OCI-LY7 (cell line): Measurements from ENCODE around the gene FAM3D. TPM values are rescaled to one million over a fixed set of nuclear protein-coding genes. Genes with fewer than 3 reads are reported as not detected.

ENCODE experiments used
- BruUV-seq: library from RNA; stranded (reverse); fragments of 400-500 nt; replicated peaks from 2 replicates; lab custom pipeline; 2021; lab: Mats Ljungman, UMichigan
- CTCF ChIA-PET: fragments of 300-600 bp; sonication (Branson Sonifier 250); formaldehyde crosslinking; loops from one replicate; lab custom pipeline; 2022; ENCODE audit warnings: antibody characterized with exemption; ENCODE audit not compliant: unreplicated experiment; lab: Charles Lee
- POLR2A ChIA-PET: fragments of 300-600 bp; sonication (Branson Sonifier 250); formaldehyde crosslinking; loops from one replicate; lab custom pipeline; 2022; ENCODE audit warnings: antibody characterized with exemption; lab: Charles Lee
- DNase-seq: peaks from one replicate; pipeline ENCODE4 v3.0.0-alpha.2; 2015; ENCODE audit warnings: low spot score
- H2AFZ ChIP-seq: fragments of 200-600 bp; sonication (generic), shearing (Covaris generic); 2 replicates; pipeline ENCODE4 v1.6.1; 2014; ENCODE audit warnings: mild to moderate bottlenecking, antibody characterized with exemption, low read length, moderate library complexity
- H3K27ac ChIP-seq: fragments of 200-600 bp; sonication (generic); 2 replicates; pipeline ENCODE4 v1.5.1; 2014; ENCODE audit warnings: mixed run types, low read depth, mild to moderate bottlenecking, moderate library complexity, low read length, inconsistent platforms; ENCODE audit not compliant: poor library complexity, severe bottlenecking
- H3K36me3 ChIP-seq: fragments of 200-600 bp; sonication (generic); 2 replicates; pipeline ENCODE4 v1.6.1; 2014; ENCODE audit warnings: mild to moderate bottlenecking, antibody characterized with exemption, low read length, moderate library complexity, mixed read lengths; ENCODE audit not compliant: insufficient read depth
- H3K4me1 ChIP-seq: fragments of 200-600 bp; sonication (generic); 2 replicates; pipeline ENCODE4 v1.5.1; 2014; ENCODE audit warnings: mild to moderate bottlenecking, low read length; ENCODE audit not compliant: insufficient read depth, poor library complexity, severe bottlenecking
- H3K4me2 ChIP-seq: fragments of 200-600 bp; sonication (generic); 2 replicates; pipeline ENCODE4 v1.6.1; 2014; ENCODE audit warnings: mild to moderate bottlenecking, low read length
- H3K4me3 ChIP-seq: fragments of 200-600 bp; sonication (generic); 2 replicates; pipeline ENCODE4 v1.5.1; 2014; ENCODE audit warnings: mild to moderate bottlenecking, low read depth, low read length; ENCODE audit not compliant: poor library complexity, severe bottlenecking
- H3K79me2 ChIP-seq: fragments of 200-600 bp; sonication (generic); 2 replicates; pipeline ENCODE4 v1.6.1; 2016; ENCODE audit warnings: low read depth, mild to moderate bottlenecking, low read length, moderate library complexity, mixed read lengths; ENCODE audit not compliant: insufficient read depth
- H3K9me2 ChIP-seq: fragments of 200-600 bp; sonication (generic); 2 replicates; pipeline ENCODE4 v1.6.1; 2016; ENCODE audit warnings: mild to moderate bottlenecking, low read length, mixed read lengths; ENCODE audit not compliant: insufficient read depth
- H3K9me3 ChIP-seq: fragments of 200-600 bp; sonication (generic); 2 replicates; pipeline ENCODE4 v1.6.1; 2014; ENCODE audit warnings: mild to moderate bottlenecking, mixed run types, low read length, mixed read lengths
- H4K20me1 ChIP-seq: fragments of 200-600 bp; sonication (generic); 2 replicates; pipeline ENCODE4 v1.6.1; 2014; ENCODE audit warnings: mild to moderate bottlenecking, antibody characterized with exemption, low read length, moderate library complexity, mixed read lengths; ENCODE audit not compliant: insufficient read depth
- EZH2phosphoT487 ChIP-seq: fragments of 200-600 bp; sonication (generic); IDR thresholded peaks from 2 replicates; pipeline ENCODE4 v1.6.1; 2018; ENCODE audit warnings: low read depth, borderline replicate concordance, mild to moderate bottlenecking, mixed run types, antibody characterized with exemption, low read length, moderate library complexity, mixed read lengths
- intact Hi-C: fragments of 100-400 bp; cut with micrococcal nuclease; formaldehyde crosslinking; loops from one replicate; pipeline ENCODE4 v1.10.0; 2022; ENCODE audit not compliant: unreplicated experiment
- total RNA-seq, 2 experiments: library from RNA; depleted of rRNA in 1 of 2; stranded (reverse); fragments of >200 nt in 1 of 2; shearing (Covaris generic) in 1 of 2; gene quantifications; 2 replicates each; pipeline ENCODE4 v1.2.3, GENCODE V29; 2014 to 2022
- TF ChIP-seq, protein P1 (sequence below): fragments of 200-600 bp; sonication (generic); conservative IDR thresholded peaks from 2 replicates; pipeline ENCODE4 v1.5.1; 2014; ENCODE audit warnings: mild to moderate bottlenecking, antibody characterized with exemption, low read length, moderate library complexity, mixed read lengths

Gene FAM3D
- total RNA-seq, 2 experiments from 2014 or later: not detected

DNA sequence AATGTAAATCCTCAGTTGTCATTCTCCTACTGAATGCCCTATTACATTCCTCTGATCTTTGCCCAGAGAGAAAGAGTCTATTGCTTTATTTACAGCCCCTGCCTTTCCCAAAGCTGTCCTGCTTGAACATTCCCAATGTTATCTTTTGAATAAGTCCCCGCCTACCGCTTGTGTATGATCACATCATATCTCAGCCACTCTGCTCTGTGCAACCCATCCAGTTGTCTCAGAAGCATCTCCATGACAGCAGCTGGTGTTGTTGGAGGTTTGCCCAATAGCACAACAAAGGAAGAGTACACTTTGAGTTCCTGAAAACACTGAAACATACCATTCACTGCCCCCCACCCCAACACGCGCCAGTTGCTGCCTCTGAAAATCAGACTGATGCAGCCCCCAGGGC is 22.0 kb upstream of the FAM3D start:
- intact Hi-C loops: no loop called here
- no peak for DNase-seq
- H3K9me2 ChIP-seq: no peaks in the 10 kb centered on the region
- H3K9me3 ChIP-seq: peaks cover 17% of the 10 kb centered on the region; the same call in 1 of the 2 replicates
- no peaks in the 10 kb centered on the region for H4K20me1 ChIP-seq
- TF ChIP-seq, protein P1, sequence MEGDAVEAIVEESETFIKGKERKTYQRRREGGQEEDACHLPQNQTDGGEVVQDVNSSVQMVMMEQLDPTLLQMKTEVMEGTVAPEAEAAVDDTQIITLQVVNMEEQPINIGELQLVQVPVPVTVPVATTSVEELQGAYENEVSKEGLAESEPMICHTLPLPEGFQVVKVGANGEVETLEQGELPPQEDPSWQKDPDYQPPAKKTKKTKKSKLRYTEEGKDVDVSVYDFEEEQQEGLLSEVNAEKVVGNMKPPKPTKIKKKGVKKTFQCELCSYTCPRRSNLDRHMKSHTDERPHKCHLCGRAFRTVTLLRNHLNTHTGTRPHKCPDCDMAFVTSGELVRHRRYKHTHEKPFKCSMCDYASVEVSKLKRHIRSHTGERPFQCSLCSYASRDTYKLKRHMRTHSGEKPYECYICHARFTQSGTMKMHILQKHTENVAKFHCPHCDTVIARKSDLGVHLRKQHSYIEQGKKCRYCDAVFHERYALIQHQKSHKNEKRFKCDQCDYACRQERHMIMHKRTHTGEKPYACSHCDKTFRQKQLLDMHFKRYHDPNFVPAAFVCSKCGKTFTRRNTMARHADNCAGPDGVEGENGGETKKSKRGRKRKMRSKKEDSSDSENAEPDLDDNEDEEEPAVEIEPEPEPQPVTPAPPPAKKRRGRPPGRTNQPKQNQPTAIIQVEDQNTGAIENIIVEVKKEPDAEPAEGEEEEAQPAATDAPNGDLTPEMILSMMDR: no peak
- TF ChIP-seq EZH2phosphoT487: no peak
- H3K27ac ChIP-seq: no peak overlapping the region
- H2AFZ ChIP-seq: no peak overlapping the region
- H3K36me3 ChIP-seq: no peaks in the 10 kb centered on the region
- ChIA-PET POLR2A (no interaction called here), CTCF (no interaction called here)
- BruUV-seq: no TSS peak
- no peaks in the 10 kb centered on the region for H3K4me1 ChIP-seq
- H3K4me2 ChIP-seq: no peak overlapping the region
- H3K4me3 ChIP-seq: no peak overlapping the region
- no peaks in the 10 kb centered on the region for H3K79me2 ChIP-seq

DNA sequence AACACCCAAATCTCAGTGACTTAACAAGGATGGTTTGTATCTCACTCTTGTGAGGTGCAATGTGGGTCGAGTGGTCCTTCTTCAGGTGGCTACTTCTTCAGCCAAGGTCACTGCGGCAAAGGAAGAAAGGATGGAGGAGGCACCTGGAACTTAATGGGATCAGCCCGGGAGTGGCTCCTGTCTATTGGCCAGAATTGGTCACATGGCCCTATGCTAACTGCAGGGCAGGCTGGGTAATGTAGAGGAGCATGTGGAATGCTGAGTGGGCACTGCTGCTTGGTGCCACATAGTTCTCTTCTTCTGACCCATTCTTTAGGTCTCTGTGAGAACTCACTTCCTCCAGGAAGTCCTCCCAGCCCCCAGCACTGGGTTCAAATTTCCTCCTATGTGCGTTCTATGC is 20.3 kb upstream of the FAM3D start:
- no peaks in the 10 kb centered on the region for H4K20me1 ChIP-seq
- no peaks in the 10 kb centered on the region for H3K79me2 ChIP-seq
- DNase-seq: no peak
- H3K4me1 ChIP-seq: no peaks in the 10 kb centered on the region
- no TSS peak for BruUV-seq
- no peak overlapping the region for H3K4me2 ChIP-seq
- ChIA-PET CTCF (no interaction called here), POLR2A (no interaction called here)
- H3K27ac ChIP-seq: no peak overlapping the region
- H3K4me3 ChIP-seq: no peak overlapping the region
- intact Hi-C loops: no loop called here
- no peak for TF ChIP-seq EZH2phosphoT487
- TF ChIP-seq, protein P1: no peak
- no peaks in the 10 kb centered on the region for H3K36me3 ChIP-seq
- peaks cover 12% of the 10 kb centered on the region; the same call in 1 of the 2 replicates for H3K9me3 ChIP-seq
- H3K9me2 ChIP-seq: no peaks in the 10 kb centered on the region
- H2AFZ ChIP-seq: no peak overlapping the region

DNA sequence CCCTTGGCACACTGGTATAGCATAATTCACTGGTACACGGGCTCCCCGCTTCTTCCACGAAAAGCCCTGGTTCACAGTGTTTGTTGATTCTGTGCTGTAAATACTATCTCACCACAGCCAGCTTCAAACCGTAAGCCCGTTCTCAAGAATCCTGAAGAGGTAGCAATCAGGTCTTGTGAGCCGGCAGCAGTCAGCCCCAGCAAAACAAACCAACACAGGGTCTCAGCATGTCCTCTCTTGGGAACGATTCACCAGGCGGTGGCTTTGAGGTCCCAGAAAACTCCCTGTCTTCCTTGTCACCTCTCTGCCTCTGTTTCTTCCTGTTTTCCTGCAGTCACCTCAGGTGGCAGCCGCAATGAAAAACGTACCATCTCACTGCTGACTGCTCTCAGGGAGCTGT is 19.1 kb upstream of the FAM3D start:
- no peak overlapping the region for H2AFZ ChIP-seq
- H3K4me3 ChIP-seq: no peak overlapping the region
- TF ChIP-seq EZH2phosphoT487: no peak
- TF ChIP-seq, protein P1: no peak
- H3K4me2 ChIP-seq: no peak overlapping the region
- DNase-seq: no peak
- H3K27ac ChIP-seq: no peak overlapping the region
- CTCF ChIA-PET: no interaction called here
- no peaks in the 10 kb centered on the region for H4K20me1 ChIP-seq
- H3K79me2 ChIP-seq: no peaks in the 10 kb centered on the region
- H3K9me3 ChIP-seq: 0 out of 2 replicates have a peak, but pooled peaks cover under 1% of the 10 kb centered on the region
- BruUV-seq: no TSS peak
- intact Hi-C loops: no loop called here
- no peaks in the 10 kb centered on the region for H3K9me2 ChIP-seq
- no peaks in the 10 kb centered on the region for H3K4me1 ChIP-seq
- POLR2A ChIA-PET: no interaction called here
- no peaks in the 10 kb centered on the region for H3K36me3 ChIP-seq
